Measurements from ENCODE around the gene NOSTRIN.

The NOSTRIN gene, protein sequence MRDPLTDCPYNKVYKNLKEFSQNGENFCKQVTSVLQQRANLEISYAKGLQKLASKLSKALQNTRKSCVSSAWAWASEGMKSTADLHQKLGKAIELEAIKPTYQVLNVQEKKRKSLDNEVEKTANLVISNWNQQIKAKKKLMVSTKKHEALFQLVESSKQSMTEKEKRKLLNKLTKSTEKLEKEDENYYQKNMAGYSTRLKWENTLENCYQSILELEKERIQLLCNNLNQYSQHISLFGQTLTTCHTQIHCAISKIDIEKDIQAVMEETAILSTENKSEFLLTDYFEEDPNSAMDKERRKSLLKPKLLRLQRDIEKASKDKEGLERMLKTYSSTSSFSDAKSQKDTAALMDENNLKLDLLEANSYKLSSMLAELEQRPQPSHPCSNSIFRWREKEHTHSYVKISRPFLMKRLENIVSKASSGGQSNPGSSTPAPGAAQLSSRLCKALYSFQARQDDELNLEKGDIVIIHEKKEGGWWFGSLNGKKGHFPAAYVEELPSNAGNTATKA

DNA sequence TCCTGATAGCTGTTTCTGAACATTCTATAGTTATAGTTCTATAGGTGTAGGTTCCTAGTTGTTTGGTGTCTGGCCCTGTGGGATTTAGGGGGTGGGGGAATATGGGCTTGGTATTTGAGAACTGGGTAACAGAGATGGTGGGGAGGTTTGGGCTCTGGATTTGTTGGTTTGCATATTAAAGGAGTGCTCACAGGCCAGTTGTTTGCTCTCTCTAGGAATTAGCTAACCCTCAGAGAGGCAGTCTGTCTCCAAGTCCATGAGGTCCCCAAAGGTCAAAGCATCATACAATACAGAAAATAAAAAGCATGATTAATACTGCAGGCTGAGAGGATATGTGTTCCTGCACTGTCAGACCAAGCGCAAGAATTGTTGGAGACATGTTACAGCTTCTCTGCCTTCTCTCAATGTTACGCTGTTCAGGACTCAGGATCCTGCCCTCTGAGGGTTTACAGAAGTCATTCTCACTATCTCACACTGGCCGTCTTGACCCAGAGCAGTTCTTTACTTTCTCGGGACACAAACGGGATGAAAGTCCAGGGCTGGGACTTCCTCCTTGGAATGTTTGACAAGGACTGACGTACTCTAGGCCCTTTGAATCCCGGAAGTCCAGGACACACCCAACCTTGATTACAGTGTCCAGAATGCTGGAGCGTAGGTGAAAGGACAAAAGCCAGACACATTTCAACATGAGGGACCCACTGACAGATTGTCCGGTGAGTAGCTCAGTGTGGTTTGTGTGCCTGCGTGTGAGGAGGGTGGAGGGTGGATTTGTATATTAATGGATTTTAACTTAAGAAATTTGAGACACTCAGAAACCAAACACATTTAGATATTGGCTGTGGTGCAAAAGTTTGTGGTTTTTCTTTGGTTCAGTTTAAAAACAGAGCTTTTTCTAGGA is at the start of gene NOSTRIN:
Gene NOSTRIN, plus strand, starts transcription at position 677 of the 898 bp plus-strand sequence. Its CDS starts 10 bp downstream, at position 687.
- DNase-seq (ENCODE audit: extremely low read depth, low read depth) = peak; percentile 53
- TF ChIP-seq, protein P1, sequence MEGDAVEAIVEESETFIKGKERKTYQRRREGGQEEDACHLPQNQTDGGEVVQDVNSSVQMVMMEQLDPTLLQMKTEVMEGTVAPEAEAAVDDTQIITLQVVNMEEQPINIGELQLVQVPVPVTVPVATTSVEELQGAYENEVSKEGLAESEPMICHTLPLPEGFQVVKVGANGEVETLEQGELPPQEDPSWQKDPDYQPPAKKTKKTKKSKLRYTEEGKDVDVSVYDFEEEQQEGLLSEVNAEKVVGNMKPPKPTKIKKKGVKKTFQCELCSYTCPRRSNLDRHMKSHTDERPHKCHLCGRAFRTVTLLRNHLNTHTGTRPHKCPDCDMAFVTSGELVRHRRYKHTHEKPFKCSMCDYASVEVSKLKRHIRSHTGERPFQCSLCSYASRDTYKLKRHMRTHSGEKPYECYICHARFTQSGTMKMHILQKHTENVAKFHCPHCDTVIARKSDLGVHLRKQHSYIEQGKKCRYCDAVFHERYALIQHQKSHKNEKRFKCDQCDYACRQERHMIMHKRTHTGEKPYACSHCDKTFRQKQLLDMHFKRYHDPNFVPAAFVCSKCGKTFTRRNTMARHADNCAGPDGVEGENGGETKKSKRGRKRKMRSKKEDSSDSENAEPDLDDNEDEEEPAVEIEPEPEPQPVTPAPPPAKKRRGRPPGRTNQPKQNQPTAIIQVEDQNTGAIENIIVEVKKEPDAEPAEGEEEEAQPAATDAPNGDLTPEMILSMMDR (IDR thresholded peaks at IDR 0.05; ENCODE audit: low read depth, low read length) = no peak

DNA sequence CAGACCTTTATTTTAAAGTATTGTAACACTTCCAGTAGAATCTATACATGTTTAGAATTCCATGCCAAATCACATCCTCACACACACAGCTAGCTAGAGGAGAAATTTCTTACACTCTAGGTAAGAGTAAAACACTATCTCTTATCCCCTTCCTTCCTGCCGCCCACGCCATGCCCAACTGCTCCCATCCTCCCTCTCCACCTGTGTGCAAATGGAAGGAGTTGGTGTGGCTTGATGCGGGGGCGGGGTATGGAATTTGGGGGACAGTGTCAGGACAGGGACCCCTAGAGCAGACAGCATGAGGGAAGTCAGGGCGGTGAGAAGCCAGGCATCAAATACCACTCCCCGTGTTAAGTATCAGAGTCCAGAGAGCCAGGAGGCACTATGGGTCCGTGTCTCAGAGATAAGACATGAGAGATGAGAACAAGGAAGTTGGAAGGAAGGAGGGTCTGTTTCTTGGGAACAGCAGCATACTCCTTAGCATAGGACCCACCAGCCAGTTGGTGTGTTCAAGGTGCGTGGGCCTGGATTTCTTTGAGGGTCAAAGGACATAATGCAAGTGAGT is 48.6 kb upstream of the NOSTRIN start:
- no peak for DNase-seq (ENCODE audit: extremely low read depth, low read depth)
- TF ChIP-seq, protein P1 (IDR thresholded peaks at IDR 0.05; ENCODE audit: low read depth, low read length) = no peak

DNA sequence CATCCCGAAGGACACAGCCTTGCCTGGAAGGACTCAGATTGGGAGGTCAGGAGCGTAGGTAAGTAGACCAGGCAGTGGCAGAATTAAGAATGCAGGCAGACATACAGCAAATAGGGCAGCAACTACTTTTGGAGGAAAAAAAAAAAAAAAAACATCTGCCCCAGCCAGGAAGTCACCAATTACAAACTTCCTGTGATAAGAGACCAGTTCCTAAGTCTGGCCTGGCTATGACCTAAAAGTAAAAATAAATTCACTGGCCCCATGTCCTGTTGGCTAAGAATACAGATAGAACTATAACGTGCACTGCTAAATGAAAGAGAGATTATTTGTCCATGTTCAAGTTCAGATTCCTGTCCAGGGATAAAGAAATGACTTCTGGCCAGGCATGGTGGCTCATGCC is 45.2 kb upstream of the NOSTRIN start:
- TF ChIP-seq, protein P1 (IDR thresholded peaks at IDR 0.05; ENCODE audit: low read depth, low read length) = no peak
- DNase-seq (ENCODE audit: extremely low read depth, low read depth) = no peak

DNA sequence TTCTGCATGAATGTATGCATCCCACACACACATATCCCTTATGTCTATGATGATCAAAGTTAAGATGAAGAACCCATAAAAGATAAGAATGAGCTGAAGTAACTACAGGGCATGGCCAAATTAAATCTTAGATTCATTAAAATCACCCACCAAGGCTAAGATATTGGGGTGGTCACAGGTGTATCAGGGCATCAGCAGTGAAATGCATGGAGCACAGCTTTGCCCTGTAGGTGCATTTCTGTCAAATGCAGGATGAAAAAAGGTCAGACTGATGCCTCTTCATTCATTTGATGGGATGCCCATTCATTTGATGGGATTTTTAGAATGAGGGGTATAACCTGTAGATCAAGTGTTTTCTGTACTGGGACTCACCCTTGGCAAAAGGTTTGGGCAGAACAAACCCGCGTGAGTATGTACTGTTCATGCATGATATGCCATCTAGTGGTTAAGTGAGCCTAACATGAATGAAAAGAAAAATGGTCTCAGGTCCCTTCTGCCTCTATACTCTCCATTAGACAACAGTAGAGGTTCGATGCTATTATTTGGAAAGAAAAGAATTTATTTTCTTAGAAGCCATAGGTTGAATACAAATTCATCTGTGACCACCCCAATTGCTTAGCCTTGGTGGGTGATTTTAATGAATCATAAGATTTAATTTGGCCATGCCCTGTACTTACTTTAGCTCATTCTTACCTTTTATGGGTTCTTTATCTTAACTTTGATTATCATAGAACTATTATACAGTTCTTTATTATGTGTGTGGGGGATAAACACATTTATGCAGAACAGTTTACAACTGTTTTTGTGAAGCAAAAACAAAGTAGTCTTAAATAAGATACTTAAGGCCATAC is 43.2 kb upstream of the NOSTRIN start:
- peak; percentile 29 for DNase-seq (ENCODE audit: extremely low read depth, low read depth)

DNA sequence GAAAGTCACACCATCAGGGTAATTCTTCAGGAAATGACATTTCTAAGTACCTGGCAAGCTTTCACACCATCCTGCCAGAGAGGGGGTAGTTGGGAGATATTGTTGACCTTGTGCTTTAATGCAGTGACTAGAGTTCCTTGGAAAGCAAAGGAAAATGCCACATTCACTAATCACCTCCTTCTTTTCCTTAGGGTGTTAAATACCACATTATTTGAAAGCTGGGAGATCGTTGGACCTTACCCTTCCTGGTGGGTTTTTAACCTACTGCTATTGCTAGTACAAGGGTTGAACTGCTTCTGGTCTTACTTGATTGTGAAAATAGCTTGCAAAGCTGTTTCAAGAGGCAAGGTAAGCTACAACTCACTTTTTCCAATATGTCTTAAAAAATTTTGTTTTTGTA is 37.0 kb upstream of the NOSTRIN start:
- no peak for DNase-seq (ENCODE audit: extremely low read depth, low read depth)
- TF ChIP-seq, protein P1 (IDR thresholded peaks at IDR 0.05; ENCODE audit: low read depth, low read length) = no peak

More for the DNA sequence above, 43.2 kb upstream of the NOSTRIN start:
- TF ChIP-seq, protein P1 (IDR thresholded peaks at IDR 0.05; ENCODE audit: low read depth, low read length) = peak; percentile 64

DNA sequence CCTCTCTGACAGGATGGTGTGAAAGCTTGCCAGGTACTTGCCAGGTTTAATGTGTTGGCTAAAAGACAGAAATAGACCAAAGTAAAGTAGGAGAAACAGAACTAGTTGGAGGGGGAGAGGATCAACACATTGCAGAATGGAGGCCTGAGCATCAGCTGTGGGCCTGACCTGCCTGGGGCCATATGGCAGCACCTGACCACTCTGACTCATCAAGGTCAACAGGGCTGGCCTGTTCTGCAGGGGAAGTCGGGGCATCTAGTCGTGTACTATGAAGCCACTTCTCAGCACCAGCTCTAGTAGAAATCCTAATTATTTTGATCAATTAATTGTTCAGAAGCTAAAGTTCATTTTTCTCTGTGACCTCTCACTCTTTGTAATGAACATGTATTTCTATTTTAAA is 35.8 kb upstream of the NOSTRIN start:
- DNase-seq (ENCODE audit: extremely low read depth, low read depth) = no peak
- TF ChIP-seq, protein P1 (IDR thresholded peaks at IDR 0.05; ENCODE audit: low read depth, low read length) = no peak

Measured in AG09319 (cell line).